ENCODE data around the gene PIK3CD. TPM values are rescaled to one million over a fixed set of nuclear protein-coding genes. Genes with fewer than 3 reads are reported as not detected.
A peak's percentile ranks its signal among the peaks of the same experiment; 100 is the strongest.

PIK3CD gene
- total and polyA plus RNA-seq, 2 of the 8 experiments (the other 6 are each of a cell fraction or from before 2014, with no cell fraction given): 20.6 to 24.1 TPM

DNA sequence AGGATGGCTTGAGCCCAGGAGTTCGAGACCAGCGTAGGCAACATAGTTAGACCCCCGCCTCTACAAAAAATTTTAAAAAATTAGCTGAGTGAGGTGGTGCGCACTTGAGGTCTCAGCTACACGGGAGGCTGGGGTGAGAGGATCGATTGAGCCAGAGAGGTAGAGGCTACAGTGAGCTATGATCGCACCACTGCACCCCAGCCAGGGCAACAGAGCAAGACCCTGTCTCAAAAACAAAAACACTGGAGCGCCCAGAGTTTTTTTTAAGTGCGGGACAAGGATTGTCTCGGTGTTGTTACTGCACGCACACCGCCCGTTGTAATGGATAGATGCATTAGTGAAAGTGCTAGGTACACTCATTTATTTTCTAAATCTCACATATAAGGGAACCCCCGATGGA lies 37.1 kb downstream of the PIK3CD start (continued):
- peak; percentile 14 for TF ChIP-seq RNF2 (IDR thresholded peaks at IDR 0.05; ENCODE audit: borderline replicate concordance, low read depth, low read length, missing control alignments, poor library complexity, severe bottlenecking)
- no peak for TF ChIP-seq GTF2F1 (IDR thresholded peaks at IDR 0.05; ENCODE audit: borderline replicate concordance, low read depth, low read length)
- no peak for TF ChIP-seq SUZ12 (IDR thresholded peaks at IDR 0.05; ENCODE audit: low read length)
- no peak for TF ChIP-seq TBP (IDR thresholded peaks at IDR 0.05; ENCODE audit: low read depth, low read length)
- no peak for TF ChIP-seq YY1 (IDR thresholded peaks at IDR 0.05; ENCODE audit: low read depth, low read length)
- no peak for TF ChIP-seq CHD7 (IDR thresholded peaks at IDR 0.05; ENCODE audit: insufficient replicate concordance, low read length)
- TF ChIP-seq KDM1A (IDR thresholded peaks at IDR 0.05; ENCODE audit: borderline replicate concordance, low read length): peak; percentile 75
- TF ChIP-seq EP300 (IDR thresholded peaks at IDR 0.05; ENCODE audit: borderline replicate concordance in 1 of 2, low read depth in 2 of 2, low read length in 2 of 2): no peak
- no peak for TF ChIP-seq SRF (IDR thresholded peaks at IDR 0.05; ENCODE audit: low read depth, low read length)
- TF ChIP-seq RBBP5 (IDR thresholded peaks at IDR 0.05; ENCODE audit: borderline replicate concordance, low read depth, low read length): no peak
- no peak for TF ChIP-seq EGR1 (IDR thresholded peaks at IDR 0.05; ENCODE audit: borderline replicate concordance, low read depth, low read length)
- TF ChIP-seq POU5F1 (IDR thresholded peaks at IDR 0.05; ENCODE audit: low read depth, low read length): no peak

Data from H1 (cell line).